Esophagus mucosa (tissue), 1 donor: Measurements from ENCODE around the gene DCDC1. TPM values are rescaled to one million over a fixed set of nuclear protein-coding genes. Genes with fewer than 3 reads are reported as not detected.

Experiments used
- ATAC-seq: fragments of 200-7000 bp; cut with Tn5 transposase; one replicate; pipeline ENCODE4 v1.9.1; 2020
- total RNA-seq: library from RNA; stranded (reverse); gene quantifications from one replicate; pipeline ENCODE4 v1.2.4, GENCODE V29; 2023
- donor health status: DM: yes; HTN: yes; CAD: no.

Gene DCDC1
- total RNA-seq, 1 donor from 2014 or later: not detected

- ATAC-seq: no peak
Observed at GRCh38 chr11:31214372-31214771, 155.2 kb downstream of the DCDC1 start.

- no peak for ATAC-seq
Observed at GRCh38 chr11:31199378-31199777, 170.2 kb downstream of the DCDC1 start.

- no peak for ATAC-seq
Observed at GRCh38 chr11:31173926-31174680, 195.4 kb downstream of the DCDC1 start.

GRCh38 chr11:31160504-31161422 lies 208.8 kb downstream of the DCDC1 start:
- no peak for ATAC-seq

- no peak for ATAC-seq
Observed at GRCh38 chr11:31150841-31151240, 218.7 kb downstream of the DCDC1 start.

- no peak for ATAC-seq
Observed at GRCh38 chr11:31150011-31150410, 219.5 kb downstream of the DCDC1 start.

GRCh38 chr11:31141789-31142188 lies 227.8 kb downstream of the DCDC1 start:
- ATAC-seq: no peak

GRCh38 chr11:31139479-31139878 lies 230.1 kb downstream of the DCDC1 start:
- no peak for ATAC-seq

GRCh38 chr11:31132531-31133421 lies 236.8 kb downstream of the DCDC1 start:
- no peak for ATAC-seq

GRCh38 chr11:31131760-31132159 lies 237.8 kb downstream of the DCDC1 start:
- no peak for ATAC-seq

- ATAC-seq: no peak
Observed at GRCh38 chr11:31127290-31127689, 242.2 kb downstream of the DCDC1 start.

GRCh38 chr11:31120428-31120827 lies 249.1 kb downstream of the DCDC1 start:
- no peak for ATAC-seq

GRCh38 chr11:31118566-31118965 lies 251.0 kb downstream of the DCDC1 start:
- no peak for ATAC-seq

GRCh38 chr11:31117038-31117437 lies 252.5 kb downstream of the DCDC1 start:
- ATAC-seq: no peak

GRCh38 chr11:31114442-31114841 lies 255.1 kb downstream of the DCDC1 start:
- no peak for ATAC-seq

GRCh38 chr11:31110830-31111229 lies 258.7 kb downstream of the DCDC1 start:
- ATAC-seq: no peak

- no peak for ATAC-seq
Observed at GRCh38 chr11:31109446-31109845, 260.1 kb downstream of the DCDC1 start.

- no peak for ATAC-seq
Observed at GRCh38 chr11:31107649-31108048, 261.9 kb downstream of the DCDC1 start.

GRCh38 chr11:31106968-31107576 lies 262.5 kb downstream of the DCDC1 start:
- peak; percentile 61 for ATAC-seq

GRCh38 chr11:31106326-31106725 lies 263.2 kb downstream of the DCDC1 start:
- ATAC-seq: no peak

- no peak for ATAC-seq
Observed at GRCh38 chr11:31102875-31103274, 266.7 kb downstream of the DCDC1 start.

- ATAC-seq: no peak
Observed at GRCh38 chr11:31102316-31102715, 267.2 kb downstream of the DCDC1 start.
